Subcutaneous abdominal adipose tissue (tissue), 5 donors: ENCODE results near the gene HTT.
A peak's percentile ranks its signal among the peaks of the same experiment; 100 is the strongest.

Experiments
- H3K27ac ChIP-seq: one replicate; pipeline ENCODE4 v1.7.0; 2013; ENCODE audit warnings: low read depth, mild to moderate bottlenecking, inconsistent platforms, low read length, moderate library complexity
- H3K27me3 ChIP-seq, 5 donors: one replicate each; pipeline ENCODE4 v1.7.0; 2013; ENCODE audit warnings: low read length in 5 of 5, inconsistent platforms in 1 of 5; ENCODE audit not compliant: control insufficient read depth in 5 of 5, insufficient read depth in 4 of 5
- H3K36me3 ChIP-seq, 5 donors: one replicate each; pipeline ENCODE4 v1.7.0; 2013; ENCODE audit warnings: low read length in 5 of 5; ENCODE audit not compliant: control insufficient read depth in 5 of 5, insufficient read depth in 5 of 5
- H3K4me1 ChIP-seq, 5 donors: one replicate each; pipeline ENCODE4 v1.7.0; 2013; ENCODE audit warnings: low read length in 5 of 5, mild to moderate bottlenecking in 3 of 5, moderate library complexity in 1 of 5; ENCODE audit not compliant: control insufficient read depth in 5 of 5, insufficient read depth in 5 of 5
- H3K4me3 ChIP-seq, 5 donors: one replicate each; pipeline ENCODE4 v1.7.0; 2013; ENCODE audit warnings: low read length in 5 of 5, low read depth in 1 of 5
- H3K9ac ChIP-seq, 5 donors: one replicate each; pipeline ENCODE4 v1.7.0; 2013; ENCODE audit warnings: low read length in 5 of 5, mild to moderate bottlenecking in 4 of 5, moderate library complexity in 3 of 5
- H3K9me3 ChIP-seq, 5 donors: one replicate each; pipeline ENCODE4 v1.7.0; 2013; ENCODE audit warnings: low read length in 5 of 5; ENCODE audit not compliant: control insufficient read depth in 5 of 5
- donor health status: healthy.
- donor health status: healthy.
- donor health status: healthy.
- donor health status: healthy.
- donor health status: healthy.

The HTT gene

GRCh38 chr4:3106339-3107186, 32.1 kb downstream of the HTT start:
- Histone ChIP-seq H3K27ac (peak overlapping the region; percentile 84), H3K9ac (peak overlapping the region in 2 of 5 donors; percentile 20 to 21)

GRCh38 chr4:3107271-3107670, 32.8 kb downstream of the HTT start:
- peaks cover 9 to 46% (median 26%) of the 10 kb centered on the region in 5 donors for H3K4me1 ChIP-seq
- H3K27me3 ChIP-seq = no peaks in the 10 kb centered on the region
- H3K9me3 ChIP-seq = no peaks in the 10 kb centered on the region
- peak overlapping the region; percentile 84 for H3K27ac ChIP-seq
- no peak overlapping the region for H3K4me3 ChIP-seq
- peaks cover 13 to 53% (median 21%) of the 10 kb centered on the region in 5 donors for H3K36me3 ChIP-seq
- H3K9ac ChIP-seq = peak overlapping the region in 2 of 5 donors; percentile 11 to 21

More at GRCh38 chr4:3106339-3107186, 32.1 kb downstream of the HTT start:
- no peak overlapping the region for H3K4me3 ChIP-seq
- peaks cover 9 to 54% (median 24%) of the 10 kb centered on the region in 5 donors for H3K36me3 ChIP-seq
- H3K27me3 ChIP-seq = no peaks in the 10 kb centered on the region
- H3K4me1 ChIP-seq = peaks cover 9 to 41% (median 26%) of the 10 kb centered on the region in 5 donors
- no peaks in the 10 kb centered on the region for H3K9me3 ChIP-seq

GRCh38 chr4:3107691-3108121, 33.2 kb downstream of the HTT start:
- Histone ChIP-seq H3K27me3 (no peaks in the 10 kb centered on the region), H3K9me3 (no peaks in the 10 kb centered on the region), H3K4me1 (peaks cover 9 to 49% (median 26%) of the 10 kb centered on the region in 5 donors), H3K9ac (peak overlapping the region in 2 of 5 donors; percentile 1 to 11), H3K4me3 (no peak overlapping the region), H3K27ac (peak overlapping the region; percentile 84), H3K36me3 (peaks cover 11 to 54% (median 20%) of the 10 kb centered on the region in 5 donors)

GRCh38 chr4:3108211-3108610, 33.7 kb downstream of the HTT start:
- H3K4me3 ChIP-seq = no peak overlapping the region
- H3K4me1 ChIP-seq = peaks cover 9 to 50% (median 26%) of the 10 kb centered on the region in 5 donors
- peak overlapping the region in 2 of 5 donors; percentile 25 for H3K9ac ChIP-seq
- H3K9me3 ChIP-seq = no peaks in the 10 kb centered on the region
- no peaks in the 10 kb centered on the region for H3K27me3 ChIP-seq
- H3K27ac ChIP-seq = peak overlapping the region; percentile 84
- peaks cover 11 to 56% (median 20%) of the 10 kb centered on the region in 5 donors for H3K36me3 ChIP-seq

GRCh38 chr4:3111461-3111860, 37.0 kb downstream of the HTT start:
- peak overlapping the region; percentile 19 for H3K27ac ChIP-seq
- H3K36me3 ChIP-seq = peaks cover 14 to 60% (median 26%) of the 10 kb centered on the region in 5 donors
- no peaks in the 10 kb centered on the region for H3K27me3 ChIP-seq
- H3K4me1 ChIP-seq = peaks cover 9 to 56% (median 34%) of the 10 kb centered on the region in 5 donors
- H3K9me3 ChIP-seq = no peaks in the 10 kb centered on the region
- no peak overlapping the region for H3K4me3 ChIP-seq
- H3K9ac ChIP-seq = no peak overlapping the region

GRCh38 chr4:3112201-3112600, 37.7 kb downstream of the HTT start:
- no peak overlapping the region for H3K9ac ChIP-seq
- H3K9me3 ChIP-seq = no peaks in the 10 kb centered on the region
- H3K4me3 ChIP-seq = no peak overlapping the region
- H3K27me3 ChIP-seq = no peaks in the 10 kb centered on the region
- peak overlapping the region; percentile 19 for H3K27ac ChIP-seq
- peaks cover 14 to 63% (median 30%) of the 10 kb centered on the region in 5 donors for H3K36me3 ChIP-seq
- peaks cover 6 to 57% (median 37%) of the 10 kb centered on the region in 5 donors for H3K4me1 ChIP-seq

GRCh38 chr4:3112609-3113469, 38.4 kb downstream of the HTT start:
- H3K27me3 ChIP-seq = no peaks in the 10 kb centered on the region
- no peak overlapping the region for H3K9ac ChIP-seq
- no peak overlapping the region for H3K4me3 ChIP-seq
- H3K27ac ChIP-seq = no peak overlapping the region
- peaks cover 2 to 56% (median 35%) of the 10 kb centered on the region in 5 donors for H3K4me1 ChIP-seq
- H3K9me3 ChIP-seq = no peaks in the 10 kb centered on the region
- peaks cover 14 to 62% (median 30%) of the 10 kb centered on the region in 5 donors for H3K36me3 ChIP-seq

- Histone ChIP-seq H3K27ac (no peak overlapping the region), H3K27me3 (no peaks in the 10 kb centered on the region), H3K36me3 (peaks cover 14 to 62% (median 30%) of the 10 kb centered on the region in 5 donors)
Observed at GRCh38 chr4:3114377-3114776, 39.9 kb downstream of the HTT start.

GRCh38 chr4:3115637-3116270, 41.3 kb downstream of the HTT start:
- H3K27me3 ChIP-seq = no peaks in the 10 kb centered on the region
- peak overlapping the region; percentile 47 for H3K27ac ChIP-seq
- no peak overlapping the region for H3K9ac ChIP-seq
- peaks cover 11 to 60% (median 31%) of the 10 kb centered on the region in 5 donors for H3K36me3 ChIP-seq
- peaks cover 2 to 37% (median 25%) of the 10 kb centered on the region in 5 donors for H3K4me1 ChIP-seq
- peak overlapping the region in 2 of 5 donors; percentile 6 for H3K4me3 ChIP-seq
- no peaks in the 10 kb centered on the region for H3K9me3 ChIP-seq

More at GRCh38 chr4:3114377-3114776, 39.9 kb downstream of the HTT start:
- Histone ChIP-seq H3K9me3 (no peaks in the 10 kb centered on the region), H3K4me3 (no peak overlapping the region), H3K9ac (no peak overlapping the region), H3K4me1 (peaks cover 2 to 46% (median 25%) of the 10 kb centered on the region in 5 donors)
